Stimulated activated naive CD4-positive, alpha-beta T cell treated with Interleukin-2 at 50 U/mL for 16 hours (primary cell): ENCODE measurements around the gene WBP2NL.

Experiments used
- DNase-seq: peaks from one replicate; lab custom pipeline; 2025; lab: John Stamatoyannopoulos, UW

Gene WBP2NL

DNA sequence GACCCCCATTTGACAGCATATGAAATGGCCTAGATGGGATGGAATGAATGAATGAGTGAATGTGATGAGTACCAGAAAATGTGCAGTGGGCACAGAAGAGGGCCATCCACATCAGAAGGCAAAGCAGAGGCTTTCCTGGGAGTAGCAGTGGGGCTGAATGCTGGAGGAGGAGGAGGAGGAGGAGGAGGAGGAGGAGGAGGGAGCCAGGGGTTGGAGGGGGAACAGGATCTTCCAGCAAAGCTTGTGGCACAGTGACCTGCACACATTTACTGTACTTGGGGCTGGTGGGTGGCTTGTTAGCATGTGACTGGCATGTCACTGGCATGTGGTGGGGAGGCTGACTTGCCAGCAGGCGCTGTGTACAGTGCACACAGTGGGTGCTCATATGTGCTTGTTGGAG, 19.9 kb upstream of the WBP2NL start:
- no peak for DNase-seq

GRCh38 chr22:41979423-41980250, 19.0 kb upstream of the WBP2NL start:
- DNase-seq, result no peak

DNA sequence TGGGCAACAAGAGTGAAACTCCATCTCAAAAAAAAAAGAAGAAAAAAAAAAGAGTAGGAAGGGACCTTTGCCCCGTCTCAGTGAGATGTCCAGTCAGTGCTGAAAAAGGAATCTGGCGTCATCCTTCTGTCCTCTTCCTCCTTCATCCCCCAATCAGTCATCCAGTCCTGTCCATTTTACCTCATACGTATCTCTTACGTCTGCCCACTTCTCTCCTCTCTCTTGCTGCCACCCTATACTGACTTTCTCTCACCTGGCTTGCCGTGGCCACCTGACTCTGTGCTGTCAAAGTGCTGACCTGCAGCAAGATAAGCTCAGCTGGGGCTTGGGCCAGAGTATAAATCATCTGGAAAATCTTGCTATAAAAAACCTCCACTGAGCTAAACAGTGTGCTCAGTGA, 15.7 kb upstream of the WBP2NL start:
- no peak for DNase-seq

DNA sequence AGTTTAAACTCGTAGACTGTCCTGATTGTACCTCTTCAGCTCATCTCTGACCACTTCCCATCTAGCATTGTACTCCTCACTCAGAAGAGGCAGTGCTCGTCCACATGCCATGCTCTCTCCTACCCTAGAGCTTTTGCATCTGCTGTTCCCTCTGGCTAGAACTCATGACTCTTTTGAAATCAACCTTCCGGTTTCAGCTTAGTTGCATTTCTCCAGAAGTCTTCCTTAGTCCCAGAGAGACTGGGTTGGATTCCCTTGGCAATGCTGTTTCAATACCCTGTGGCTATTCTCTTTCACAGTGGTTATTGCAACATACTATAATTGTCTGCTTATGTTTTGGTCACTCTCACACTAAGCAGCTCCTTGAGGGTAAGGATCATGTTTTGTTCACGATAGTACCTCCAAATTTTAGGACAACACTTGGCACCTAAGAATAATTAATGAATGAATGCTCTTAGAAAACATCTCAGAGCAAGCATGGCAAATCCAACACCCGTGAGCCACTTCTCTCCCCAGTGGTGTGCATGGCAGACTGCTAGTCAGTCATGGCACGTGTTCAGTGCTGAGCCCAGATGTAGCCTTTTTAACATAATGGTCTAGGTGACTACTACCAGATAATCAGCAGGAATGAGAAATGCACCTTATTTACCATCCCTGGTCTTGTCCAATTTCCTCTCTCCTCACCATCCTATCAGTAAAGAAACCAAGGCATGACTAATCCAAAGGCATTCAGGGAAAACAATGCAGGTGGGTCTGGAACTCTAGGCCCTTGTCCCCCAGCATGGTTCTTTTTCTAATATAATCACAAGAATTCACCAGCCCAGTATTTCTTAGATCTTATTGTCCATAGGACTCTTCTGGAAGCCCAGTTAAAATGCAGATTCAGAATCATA, 14.8 kb upstream of the WBP2NL start:
- no peak for DNase-seq

DNA sequence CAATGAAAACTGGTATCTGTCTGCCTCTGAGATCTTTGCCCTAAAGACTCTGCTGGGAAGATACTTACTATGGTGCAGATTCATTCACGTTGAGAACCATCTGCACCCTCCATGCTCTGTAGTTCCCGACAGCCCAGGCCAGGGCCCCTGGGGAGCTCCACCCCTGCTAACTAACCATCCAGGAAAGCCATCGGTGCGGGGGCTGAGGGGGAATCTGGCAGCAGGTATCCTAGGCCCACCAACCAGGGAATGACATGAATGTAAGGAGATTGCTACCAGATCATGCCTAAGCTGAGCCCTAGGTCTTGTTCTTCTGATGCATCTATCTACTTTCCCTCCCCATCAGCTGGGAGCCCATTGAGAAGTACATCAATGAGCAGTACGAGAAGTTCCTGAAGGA, 11.3 kb upstream of the WBP2NL start:
- no peak for DNase-seq

DNA sequence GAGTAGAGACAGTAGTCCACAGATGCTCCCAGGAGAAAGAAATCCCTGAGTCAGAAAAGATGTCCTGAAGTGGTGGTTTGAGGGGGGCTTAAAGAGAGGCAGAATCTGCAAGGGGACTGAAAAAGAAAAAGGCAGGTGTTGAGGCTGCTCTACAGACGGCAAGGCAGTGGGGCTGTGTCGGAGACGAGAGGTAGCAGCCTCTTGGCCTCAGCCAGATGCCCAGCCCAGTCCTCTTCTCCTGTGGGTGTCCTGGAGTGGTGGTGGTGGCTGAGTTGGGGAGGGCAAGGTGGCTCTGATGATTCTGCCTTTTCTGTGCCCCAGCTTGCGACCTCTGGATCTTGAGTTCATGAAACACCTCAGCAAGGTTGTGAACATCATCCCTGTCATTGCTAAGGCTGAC, 9.3 kb upstream of the WBP2NL start:
- no peak for DNase-seq

DNA sequence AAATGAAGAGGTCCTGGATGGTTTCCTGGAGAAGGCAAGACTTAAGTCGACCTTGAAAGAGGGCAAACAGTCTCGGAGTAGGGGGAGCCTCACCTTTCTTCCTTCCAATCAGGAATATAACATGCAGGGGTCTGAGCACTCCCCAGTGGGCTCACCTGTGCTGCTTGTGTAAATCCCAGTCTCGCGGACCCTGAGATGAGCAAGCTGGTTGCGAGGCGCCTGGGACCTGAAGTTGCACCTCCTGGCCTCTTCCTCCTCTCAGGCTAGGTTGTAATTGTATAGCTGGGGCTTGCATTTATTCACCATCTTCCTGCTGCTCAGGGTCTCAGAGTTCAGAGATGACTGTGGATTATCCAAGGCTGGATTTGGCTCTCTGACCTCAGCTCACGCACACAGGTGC, 7.5 kb upstream of the WBP2NL start:
- DNase-seq, result no peak

DNA sequence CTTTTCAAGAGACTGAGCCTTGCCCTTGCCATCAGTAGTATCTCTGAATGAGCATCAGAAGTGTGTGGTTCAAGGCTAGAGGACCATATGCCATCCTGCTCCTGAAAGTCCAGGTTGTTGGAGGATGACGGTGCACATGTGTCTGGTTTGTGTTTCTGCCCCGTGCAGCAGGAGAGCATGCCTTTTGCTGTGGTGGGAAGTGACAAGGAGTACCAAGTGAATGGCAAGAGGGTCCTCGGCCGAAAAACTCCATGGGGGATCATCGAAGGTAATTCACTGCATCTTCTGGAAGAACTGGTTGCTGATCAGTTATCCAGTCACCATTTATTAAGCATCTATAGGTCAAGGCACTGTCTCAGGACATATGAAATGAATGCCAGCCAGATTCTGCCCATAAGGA, 6.1 kb upstream of the WBP2NL start:
- no peak for DNase-seq

- no peak for DNase-seq
These were observed 3.4 kb upstream of the WBP2NL start for GRCh38 chr22:41995211-41995610.

- no peak for DNase-seq
These were observed 1.8 kb upstream of the WBP2NL start for GRCh38 chr22:41996826-41997225.

DNA sequence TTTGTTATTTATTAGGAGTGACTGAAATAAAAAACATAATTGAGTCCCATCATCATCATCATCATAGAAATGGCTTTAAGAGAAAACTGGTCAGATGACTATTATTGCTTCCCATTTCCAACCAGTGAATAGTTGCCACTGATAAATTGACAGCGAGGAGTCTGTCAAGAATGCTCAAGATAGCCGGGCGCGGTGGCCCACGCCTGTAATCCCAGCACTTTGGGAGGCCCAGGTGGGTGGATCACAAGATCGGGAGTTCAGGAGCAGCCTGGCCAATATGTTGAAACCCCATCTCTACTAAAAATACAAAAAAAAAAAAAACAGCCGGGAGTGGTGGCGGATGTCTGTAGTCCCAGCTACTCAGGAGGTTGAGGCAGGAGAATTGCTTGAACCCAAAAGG, 1.9 kb downstream of the WBP2NL start:
- no peak for DNase-seq

DNA sequence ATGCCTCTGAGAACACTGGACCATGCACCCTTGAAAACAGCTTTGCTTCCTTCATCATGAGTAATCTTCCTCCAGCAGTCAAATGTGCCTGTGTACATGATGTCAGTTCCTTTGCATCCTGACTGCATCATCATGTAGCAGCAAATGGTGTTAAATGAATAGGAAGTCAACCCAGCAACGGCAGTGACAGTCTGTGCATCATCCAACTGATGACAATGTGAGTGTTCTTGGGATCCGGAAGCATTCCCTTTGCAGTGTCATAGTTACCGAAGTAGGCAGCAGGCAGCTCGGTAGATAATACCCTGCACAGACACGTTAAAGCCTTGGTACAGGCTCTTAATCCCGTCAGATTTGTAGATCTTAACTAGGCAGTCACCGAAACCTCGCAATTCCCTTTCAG, 2.5 kb downstream of the WBP2NL start:
- DNase-seq, result no peak

- DNase-seq, result no peak
These were observed 3.1 kb downstream of the WBP2NL start for GRCh38 chr22:42001706-42002105.

DNA sequence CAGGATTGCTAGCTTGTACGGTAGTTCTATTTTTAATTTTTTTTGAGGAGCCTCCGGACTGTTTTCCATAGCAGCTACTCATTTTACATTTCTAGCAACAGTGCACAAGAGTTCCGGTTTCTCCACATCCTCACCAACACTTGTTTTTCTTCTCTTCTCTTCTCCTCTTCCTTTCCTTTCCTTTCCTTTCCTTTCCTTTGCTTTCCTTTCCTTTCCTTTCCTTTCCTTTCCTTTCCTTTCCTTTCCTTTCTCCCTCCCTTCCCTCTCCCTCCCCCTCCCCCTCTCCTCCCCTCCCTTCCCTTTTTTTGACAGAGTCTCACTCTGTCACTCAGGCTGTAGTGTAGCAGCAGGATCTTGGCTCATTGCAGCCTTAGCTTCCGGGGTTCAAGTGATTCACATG, 9.3 kb downstream of the WBP2NL start:
- DNase-seq, result no peak

DNA sequence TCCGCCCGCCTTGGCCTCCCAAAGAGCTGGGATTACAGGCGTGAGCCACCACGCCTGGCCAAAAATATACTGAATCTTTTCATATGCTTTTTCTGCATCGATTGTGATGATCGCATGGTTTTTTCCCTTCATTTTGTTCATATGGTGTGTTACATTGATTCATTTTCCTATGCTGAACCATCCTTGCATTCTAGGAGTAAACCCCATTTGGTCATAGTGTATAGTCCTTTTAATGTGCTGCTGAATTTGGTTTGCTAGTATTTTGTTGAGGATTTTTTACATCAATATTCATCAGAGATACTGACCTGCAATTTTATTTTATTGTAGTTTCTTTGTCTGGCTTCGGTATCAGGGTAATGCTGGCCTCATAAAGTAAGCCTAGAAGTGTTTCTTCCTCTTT, 12.2 kb downstream of the WBP2NL start:
- no peak for DNase-seq

DNA sequence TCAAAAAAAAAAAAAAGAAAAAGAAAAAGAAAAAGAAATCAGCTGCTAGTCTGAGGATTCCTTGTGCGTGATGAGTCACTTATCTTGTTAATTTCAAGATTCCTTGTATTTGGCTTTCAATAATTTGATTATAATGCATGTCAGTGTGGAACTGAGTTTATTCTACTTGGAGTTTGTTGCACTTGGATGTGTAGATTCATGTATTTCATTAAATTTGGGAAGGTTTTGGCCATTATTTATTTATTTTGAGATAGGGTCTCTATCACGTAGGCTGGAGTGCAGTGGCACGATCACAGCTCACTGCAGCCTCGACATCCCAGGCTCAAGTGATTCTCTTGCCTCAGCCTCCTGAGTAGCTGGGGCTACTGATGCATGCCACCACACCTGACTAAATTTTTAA, 14.8 kb downstream of the WBP2NL start:
- DNase-seq, result no peak

- no peak for DNase-seq
These were observed 17.5 kb downstream of the WBP2NL start for GRCh38 chr22:42016111-42016510.

- DNase-seq, result no peak
These were observed 19.6 kb downstream of the WBP2NL start for GRCh38 chr22:42018224-42018623.

DNA sequence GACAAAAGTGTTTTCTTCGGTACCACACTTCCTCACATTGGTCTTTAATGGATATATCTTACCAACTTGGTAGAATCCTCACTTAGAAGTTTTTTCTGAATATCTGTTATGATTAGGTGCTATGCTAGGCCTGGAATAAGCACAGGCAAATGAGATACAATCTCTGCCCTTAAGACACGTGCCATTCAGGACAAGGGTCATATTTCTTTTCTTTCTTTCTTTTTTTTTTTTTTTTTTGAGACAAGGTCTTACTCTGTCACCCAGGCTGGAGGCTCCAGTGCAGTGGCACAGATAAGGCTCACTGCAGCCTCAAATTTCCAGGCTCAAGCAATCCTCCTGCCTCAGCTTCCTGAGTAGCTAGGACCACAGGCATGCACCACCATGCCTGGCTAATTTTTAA, 23.0 kb downstream of the WBP2NL start:
- no peak for DNase-seq

- DNase-seq, result no peak
These were observed 23.7 kb downstream of the WBP2NL start for GRCh38 chr22:42022162-42022847.

GRCh38 chr22:42025421-42025820, 26.8 kb downstream of the WBP2NL start:
- no peak for DNase-seq

GRCh38 chr22:42026705-42027104, 28.1 kb downstream of the WBP2NL start:
- DNase-seq, result no peak
